Activated CD8-positive, alpha-beta memory T cell treated with anti-CD3 and anti-CD28 coated beads for 1 hour (primary cell): ENCODE results near the gene MED20.
A peak's percentile ranks its signal among the peaks of the same experiment; 100 is the strongest.

Source experiments
- DNase-seq, 2 donors: peaks; one replicate each; pipeline ENCODE4 v3.0.0-alpha.2; 2020; ENCODE audit warnings: low read depth in 1 of 2; ENCODE audit errors: extremely low read depth in 1 of 2

MED20 gene

GRCh38 chr6:41941280-41942066, 20.5 kb upstream of the MED20 start, which contains the start of gene CCND3:
Gene CCND3 (minus strand): TSS chr6:41941808. CDS start chr6:41941649, 159 bp downstream.
- peak; percentile 35 to 78 for DNase-seq

DNA sequence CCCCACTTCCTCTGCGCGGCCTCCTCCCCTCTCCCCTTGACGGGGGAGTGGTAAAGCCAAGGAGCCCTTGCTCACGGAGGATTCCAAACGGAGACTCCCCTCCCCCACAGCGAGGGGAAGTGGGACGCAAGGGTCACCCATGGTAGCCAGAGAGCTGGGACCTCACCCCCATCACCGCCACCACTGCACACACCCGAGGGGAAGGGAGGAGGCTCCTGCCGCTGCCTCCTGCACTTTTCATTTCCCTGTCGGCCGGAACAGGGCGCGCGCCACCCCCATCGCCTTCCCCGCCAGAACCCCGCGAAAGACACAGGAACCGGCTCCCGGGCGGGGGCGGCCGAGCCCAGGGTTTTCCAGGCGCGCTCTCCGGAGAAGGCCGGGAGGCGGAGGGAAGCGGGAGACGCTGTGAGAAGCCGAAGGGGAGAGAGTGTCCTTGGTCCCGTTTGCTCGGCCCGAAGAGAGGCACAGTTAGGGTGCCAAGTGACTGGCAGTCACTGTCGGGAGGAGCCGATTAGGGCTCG, 19.9 kb upstream of the MED20 start:
- no peak for DNase-seq

- DNase-seq, result no peak
Measured at GRCh38 chr6:41939848-41940758, 19.2 kb upstream of the MED20 start.

DNA sequence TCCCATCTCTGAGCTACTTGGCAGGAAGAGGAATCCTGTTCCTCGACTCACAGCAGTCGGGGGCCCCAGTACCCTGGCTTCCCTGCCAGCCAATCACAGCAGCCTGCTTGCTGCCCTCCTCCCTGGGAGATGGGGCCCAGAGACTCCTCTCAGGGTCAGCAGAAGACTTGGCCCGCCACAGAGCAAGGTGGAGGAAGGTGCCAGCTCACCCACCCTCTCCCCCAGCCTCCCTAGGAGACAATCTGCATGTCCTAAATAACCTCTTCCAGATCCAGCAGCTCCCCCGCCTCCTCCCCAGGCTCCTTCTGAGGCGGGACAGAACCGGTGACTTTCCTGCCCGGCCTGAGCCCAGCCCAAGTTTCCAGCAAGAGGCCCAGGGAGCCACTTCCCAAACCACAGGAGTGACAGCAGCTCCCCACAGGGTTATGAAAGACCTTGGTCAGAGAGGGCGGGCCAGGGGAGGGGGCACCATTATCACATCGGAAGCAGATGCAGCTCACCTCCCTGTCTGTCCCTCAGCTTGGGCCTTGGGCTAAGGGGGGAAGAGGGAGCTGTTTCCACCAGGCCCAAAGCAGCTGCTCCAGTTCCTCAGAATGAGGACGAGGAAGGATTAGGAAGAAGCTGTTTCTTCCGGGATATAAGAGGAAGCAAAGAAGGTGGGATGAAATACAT, 18.4 kb upstream of the MED20 start:
- DNase-seq, result no peak

GRCh38 chr6:41938590-41939175, 17.7 kb upstream of the MED20 start:
- no peak for DNase-seq

DNA sequence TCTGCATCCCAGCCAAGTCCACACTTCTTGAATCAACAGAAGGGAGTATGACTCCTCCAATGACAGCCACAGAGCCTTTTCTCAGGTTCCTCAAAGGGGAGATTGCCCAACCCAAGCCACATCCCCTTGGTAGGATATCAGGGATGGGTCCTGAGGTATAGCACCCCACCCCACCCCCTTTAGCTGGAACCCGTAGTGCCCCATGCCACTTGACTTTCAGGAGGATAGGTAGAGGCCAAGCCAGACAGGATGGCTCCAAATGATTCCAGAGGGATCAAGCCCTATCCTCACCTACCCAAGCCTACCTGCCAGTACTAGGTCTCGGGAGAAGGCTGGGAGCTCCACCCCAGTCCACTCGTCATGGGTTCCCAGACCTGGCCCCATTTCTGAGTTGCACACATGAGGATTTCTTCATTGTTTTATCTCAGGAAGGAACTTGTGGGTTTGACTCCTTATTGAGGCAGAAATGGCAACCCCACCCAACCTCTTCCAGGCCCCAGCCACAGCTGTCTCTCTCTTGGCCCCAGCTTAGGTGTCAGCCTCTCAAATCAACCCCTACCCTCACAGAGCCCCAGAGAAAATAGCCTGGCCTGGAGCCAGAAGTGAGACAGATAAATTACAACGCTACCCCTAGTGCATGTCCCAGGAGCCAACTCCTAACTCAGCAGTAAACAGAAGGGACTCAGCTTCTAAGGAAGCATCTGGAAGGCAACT, 17.1 kb upstream of the MED20 start:
- DNase-seq, result peak in 1 of 2 donors; percentile 41

DNA sequence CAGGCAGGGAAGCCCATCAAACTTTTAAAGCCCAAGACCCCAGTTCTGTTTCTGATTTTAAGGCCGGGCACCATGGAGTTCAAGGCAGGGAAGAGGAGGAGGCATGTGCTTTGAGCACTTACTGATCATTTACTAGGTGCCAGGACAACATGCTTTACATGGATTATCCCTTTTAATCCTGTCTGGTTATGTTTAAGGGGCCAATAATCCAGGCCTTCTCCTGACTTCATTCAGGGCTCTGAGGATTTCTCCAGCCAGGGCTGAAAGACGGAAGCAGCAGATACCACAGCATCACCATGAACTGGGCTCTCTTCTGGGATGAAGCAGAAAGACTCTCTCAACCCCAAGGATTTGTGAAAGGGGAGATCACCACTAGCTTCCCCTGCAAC, 16.5 kb upstream of the MED20 start:
- no peak for DNase-seq

DNA sequence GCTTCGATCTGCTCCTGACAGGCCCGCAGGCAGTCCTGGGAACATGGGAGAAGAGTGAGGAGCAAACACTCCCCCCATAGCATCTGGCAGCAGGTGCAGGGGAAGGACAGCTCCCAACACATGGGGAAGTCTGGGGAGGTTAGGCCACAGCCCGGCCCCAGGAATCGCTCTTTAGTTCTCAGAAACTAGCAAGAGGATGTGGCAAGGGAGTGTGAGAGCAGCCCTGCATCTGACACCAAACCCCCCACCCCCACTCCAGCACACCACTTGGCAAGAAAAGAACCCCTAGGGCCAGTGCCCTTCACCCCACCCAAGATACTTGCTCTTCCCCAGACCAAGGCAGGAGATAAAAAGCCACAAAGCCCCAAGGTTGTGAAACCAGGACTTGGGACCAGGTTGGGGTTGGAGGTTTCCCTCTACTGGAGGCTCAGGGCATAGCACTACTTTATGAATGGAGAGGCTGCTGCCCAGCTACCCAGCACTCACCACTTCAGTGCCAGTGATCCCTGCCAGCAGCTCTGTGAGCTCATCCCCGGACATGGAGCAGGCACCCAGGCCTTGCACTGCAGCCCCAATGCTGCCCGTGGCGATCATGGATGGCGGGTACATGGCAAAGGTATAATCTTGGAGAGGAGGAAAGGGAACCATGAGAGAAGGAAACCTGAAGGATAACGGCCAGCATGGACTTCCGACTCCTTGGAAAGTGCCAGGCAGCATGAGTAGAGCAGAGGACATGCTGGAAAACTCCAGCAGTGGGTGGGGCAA, 15.3 kb upstream of the MED20 start:
- DNase-seq, result peak; percentile 37 to 42

DNA sequence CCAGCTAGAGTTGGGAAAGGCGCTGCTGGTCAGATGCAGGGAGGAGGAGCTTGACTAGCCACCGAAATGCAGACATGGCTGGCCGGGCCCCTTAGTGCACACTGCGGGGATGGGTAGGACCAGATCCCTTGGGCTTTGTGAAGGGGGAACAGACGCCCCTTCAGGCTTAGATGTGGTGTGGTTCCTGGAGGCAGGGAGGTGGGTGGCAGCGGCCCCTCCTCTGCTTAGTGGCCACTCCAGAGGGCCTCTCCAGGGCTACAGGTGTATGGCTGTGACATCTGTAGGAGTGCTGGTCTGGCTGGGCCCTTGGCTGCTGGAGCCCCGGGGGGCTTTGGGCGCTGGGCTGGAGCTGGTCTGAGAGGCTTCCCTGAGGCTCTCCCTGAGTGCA, 14.7 kb upstream of the MED20 start:
- DNase-seq, result no peak

DNA sequence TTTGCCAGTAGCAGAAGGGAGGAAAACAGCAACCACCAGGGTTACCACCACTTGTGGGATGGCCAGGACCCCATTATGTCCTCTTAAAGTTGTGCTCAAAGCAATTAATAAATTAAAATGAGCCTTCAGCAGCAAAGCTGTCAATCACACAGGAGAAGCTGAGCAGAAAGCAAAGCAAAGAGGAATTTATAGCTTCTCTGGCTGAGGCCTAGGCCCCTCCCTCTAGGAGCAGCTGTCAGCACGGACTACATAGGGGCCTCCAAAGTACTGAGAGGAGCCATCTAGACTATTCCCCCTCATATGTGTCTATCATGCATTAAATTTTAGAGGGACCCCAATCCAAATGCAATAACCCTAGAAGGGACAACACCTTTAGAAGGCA, 14.2 kb upstream of the MED20 start:
- no peak for DNase-seq

DNA sequence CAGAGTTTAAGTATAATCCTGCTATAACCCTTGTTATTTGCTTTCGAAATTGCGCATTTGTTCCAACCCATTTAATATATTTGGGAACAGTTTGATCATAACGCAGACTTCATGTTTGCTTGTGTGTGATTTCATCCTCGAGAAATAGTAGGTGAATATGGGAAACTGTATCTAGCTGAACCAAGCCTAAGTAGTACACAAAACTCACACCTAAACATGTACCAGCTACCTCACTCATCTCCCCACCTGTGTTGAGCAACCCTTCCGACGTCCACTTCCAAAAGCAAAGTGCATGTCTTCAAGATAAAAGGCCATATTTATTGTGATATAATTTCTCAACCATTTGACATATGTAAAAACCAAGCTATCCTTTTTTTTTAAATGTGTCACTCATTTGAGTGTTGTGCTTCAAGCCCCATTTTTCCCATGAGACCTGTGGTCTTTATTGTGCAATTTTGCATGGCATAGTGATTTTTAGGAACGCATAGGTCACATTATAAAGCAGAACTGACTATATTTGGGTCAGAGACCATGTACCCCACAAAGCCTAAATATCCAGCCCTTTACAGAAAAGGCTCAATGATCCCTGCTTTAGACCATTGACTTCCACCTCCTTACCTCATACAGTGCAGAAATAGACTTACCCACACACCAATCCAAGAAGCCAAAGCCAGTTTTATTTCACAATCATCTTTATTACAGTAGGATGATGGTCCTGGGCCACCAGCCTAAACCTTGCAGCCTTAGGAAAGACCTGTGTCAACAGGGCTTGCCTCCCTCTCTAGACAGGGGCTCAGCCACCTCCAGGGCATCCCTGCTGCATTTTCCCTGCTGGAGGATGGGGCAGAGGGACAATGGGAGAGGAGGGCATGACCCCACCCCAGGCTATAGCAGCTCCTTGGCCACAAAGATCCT, 13.6 kb upstream of the MED20 start:
- no peak for DNase-seq

GRCh38 chr6:41932378-41932777, 11.4 kb upstream of the MED20 start:
- no peak for DNase-seq

DNA sequence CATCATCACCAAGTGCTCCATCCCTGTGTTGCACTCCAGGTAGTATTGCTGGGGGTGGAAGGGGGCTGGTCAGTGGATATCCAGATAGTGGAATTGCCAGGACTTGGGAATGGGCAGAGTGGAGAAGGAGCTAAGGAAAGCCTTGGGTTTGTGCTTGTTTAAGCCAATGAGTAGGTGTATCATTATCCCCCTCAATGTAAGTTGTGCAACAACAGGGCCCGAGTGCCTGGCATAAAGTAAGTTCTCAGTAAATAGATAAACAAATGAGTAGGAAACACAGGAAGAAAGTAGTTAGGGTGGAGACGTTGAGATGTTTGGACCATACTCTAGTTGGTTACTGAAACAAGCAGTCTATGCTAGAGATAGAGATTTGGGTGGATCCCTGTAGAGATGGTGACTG, 10.9 kb upstream of the MED20 start:
- no peak for DNase-seq

DNA sequence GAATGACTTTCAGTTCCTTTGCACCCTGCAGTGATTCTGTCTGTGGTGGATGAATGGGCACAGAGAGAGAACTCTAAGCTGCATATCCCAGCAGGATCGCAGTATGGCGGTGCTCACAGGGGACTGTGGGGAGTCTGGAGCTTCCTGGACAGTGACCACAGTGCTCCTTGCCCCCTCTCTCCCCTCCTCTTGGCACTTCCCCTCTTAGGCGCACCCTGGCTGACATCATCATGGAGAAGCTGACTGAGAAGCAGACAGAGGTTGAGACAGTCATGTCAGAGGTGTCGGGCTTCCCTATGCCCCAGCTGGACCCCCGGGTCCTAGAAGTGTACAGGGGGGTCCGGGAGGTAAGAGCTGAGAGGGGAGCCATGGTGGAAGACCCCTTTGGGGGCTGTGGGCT, 9.0 kb upstream of the MED20 start:
- no peak for DNase-seq

GRCh38 chr6:41927253-41927652, 6.3 kb upstream of the MED20 start:
- no peak for DNase-seq

DNA sequence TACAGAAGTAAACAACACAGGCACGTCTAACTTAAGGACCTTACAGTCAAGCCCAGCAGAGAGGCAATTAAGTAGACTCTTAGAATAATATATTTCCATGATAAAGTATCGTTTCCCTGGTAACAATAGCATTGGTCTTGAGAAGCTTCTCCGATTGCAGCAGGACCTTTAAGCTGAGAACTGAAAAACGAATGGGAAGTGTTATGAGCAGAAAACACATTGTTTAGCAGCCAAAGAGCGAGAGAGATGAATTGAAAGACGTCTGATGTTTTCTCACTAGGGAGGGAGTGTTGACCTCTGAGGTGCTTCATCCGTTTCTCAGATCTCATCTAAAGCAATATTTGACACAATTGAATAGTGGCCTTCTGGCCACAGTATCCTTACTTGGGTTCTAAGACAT, 1.2 kb upstream of the MED20 start:
- no peak for DNase-seq

DNA sequence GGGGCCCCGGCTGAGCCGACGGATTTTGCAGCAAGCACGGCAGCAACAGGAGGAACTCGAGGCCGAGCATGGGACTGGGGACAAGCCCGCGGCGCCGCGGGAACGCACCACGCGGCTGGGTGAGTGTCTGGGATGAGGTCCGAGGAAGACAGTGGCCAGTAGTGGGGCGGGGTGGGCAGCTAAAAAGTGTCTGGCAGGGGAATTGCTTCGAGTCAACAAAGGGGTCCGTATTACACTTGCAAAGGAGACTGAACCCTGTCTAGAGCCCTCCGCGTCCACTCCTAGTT, 716 bp upstream of the MED20 start:
- no peak for DNase-seq

GRCh38 chr6:41917528-41917927, 3.4 kb downstream of the MED20 start:
- no peak for DNase-seq
